ENCODE results near the gene CNTF. TPM values are rescaled to one million over a fixed set of nuclear protein-coding genes. Genes with fewer than 3 reads are reported as not detected.
A peak's percentile ranks its signal among the peaks of the same experiment; 100 is the strongest.

The CNTF gene
- total and polyA plus RNA-seq, 10 of the 15 experiments (the other 5 are each of a cell fraction or from before 2014, with no cell fraction given), result 0.16 to 2.3 (median 0.73) TPM

DNA sequence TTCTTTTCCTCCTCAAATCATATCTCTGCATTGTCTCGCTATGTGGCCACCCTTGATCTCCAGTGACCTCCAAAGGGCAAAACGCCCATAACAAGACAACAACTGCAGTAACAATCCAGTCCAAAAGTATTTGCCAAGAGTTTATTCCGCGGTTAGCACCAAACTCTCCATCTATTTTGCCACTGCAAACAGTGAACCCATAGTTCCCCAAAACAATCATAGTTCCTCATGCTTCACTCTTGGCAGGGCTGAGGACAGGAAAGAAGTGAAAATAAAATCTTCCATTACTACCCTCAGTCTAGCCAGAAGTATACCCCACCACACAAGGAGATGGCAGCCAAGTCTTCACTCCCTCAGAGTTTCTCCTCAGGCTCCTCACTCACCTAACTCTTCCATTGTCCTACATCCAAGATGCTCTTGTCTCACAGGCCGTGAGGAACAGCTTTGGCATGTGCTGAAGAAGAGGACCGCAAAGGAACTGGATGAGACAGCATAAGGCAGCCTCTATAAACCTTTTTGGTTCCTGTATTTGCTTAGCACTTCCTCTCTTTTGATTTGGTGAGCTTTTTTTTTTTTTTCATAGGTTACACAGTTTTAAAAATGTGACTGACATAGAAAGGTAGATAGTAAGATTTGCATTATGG is 47.0 kb upstream of the CNTF start, which contains the start of gene LPXN:
Gene LPXN, minus strand, starts transcription at position 480 of the 644 bp plus-strand sequence. Its CDS starts 84 bp downstream, at position 396.
- no peak for DNase-seq (ENCODE audit: low read depth, low spot score)
- Histone ChIP-seq H2AFZ (ENCODE audit: control insufficient read depth, low read depth, low read length) (peak within 1 kb of the TSS; percentile 54), H3K27me3 (replicated peaks in 1 of 2; ENCODE audit: control insufficient read depth in 2 of 2, insufficient read depth in 2 of 2, low read length in 1 of 2) (no peaks in the 10 kb centered on the region), H3K27ac (ENCODE audit: control insufficient read depth, insufficient read depth) (peak within 1 kb of the TSS; percentile 99), H3K9me3 (replicated peaks; ENCODE audit: control insufficient read depth, insufficient read depth, low read length) (no peaks in the 10 kb centered on the region), H3K9ac (ENCODE audit: control insufficient read depth, insufficient read depth, low read length) (peak within 1 kb of the TSS; percentile 100), H3K79me2 (ENCODE audit: control insufficient read depth, insufficient read depth, low read length) (peaks cover 80% of the 10 kb centered on the region), H3K4me3 (peak within 1 kb of the TSS; percentile 77), H3K4me2 (ENCODE audit: control insufficient read depth, insufficient read depth) (peak within 1 kb of the TSS; percentile 98), H4K20me1 (ENCODE audit: control insufficient read depth, insufficient read depth) (no peaks in the 10 kb centered on the region), H3K4me1 (ENCODE audit: control insufficient read depth, insufficient read depth, low read length) (peaks cover 9% of the 10 kb centered on the region), H3K36me3 (ENCODE audit: control insufficient read depth in 2 of 2, insufficient read depth in 2 of 2, low read length in 1 of 2) (peaks cover under 1 to 3% of the 10 kb centered on the region in 2 experiments)
- FAIRE-seq, result no peak
- intact Hi-C loops (cut with micrococcal nuclease; ENCODE audit: unreplicated experiment) (loop anchor here (5.0 to 10.0 kb wide), 4 partner anchors 212 to 979 kb away; no protein-coding TSS in a partner anchor), in situ Hi-C loops (cut with MboI) (loop anchor here (5.0 to 25.0 kb wide), 5 partner anchors 529 to 1238 kb away; partner anchors contain the start of genes FAM111B, P2RX3, PATL1 and SSRP1)
- ChIA-PET POLR2A (interaction anchor here (0.5 to 2.4 kb wide), 12 partner anchors 11 to 985 kb away, joined by 3 to 11 read pairs (median 3); no protein-coding TSS in a partner anchor), SMC1A (ENCODE audit: uncharacterized antibody, unreplicated experiment) (interaction anchor here (0.6 to 4.0 kb wide), 11 partner anchors 8 to 641 kb away, joined by 3 to 49 read pairs (median 8); no protein-coding TSS in a partner anchor), CTCF (interaction anchor here (0.6 to 10.4 kb wide), 16 partner anchors 7 to 617 kb away, joined by 3 to 110 read pairs (median 10); no protein-coding TSS in a partner anchor), RAD21 (ENCODE audit: unreplicated experiment) (interaction anchor here (0.7 to 3.3 kb wide), 13 partner anchors 8 to 902 kb away, joined by 3 to 27 read pairs (median 5); no protein-coding TSS in a partner anchor)
- peak; percentile 6 for ATAC-seq
- no TSS peak for BruUV-seq (replicated peaks)
- WGBS (ENCODE audit: insufficient coverage, insufficient replicate concordance, low lambda C conversion rate, missing lambda C conversion rate), result 0% methylated on average over 6 of the region's 6 CpGs
- TF ChIP-seq TCF7 (IDR thresholded peaks at IDR 0.05; ENCODE audit: borderline replicate concordance) (no peak), RUNX3 (IDR thresholded peaks at IDR 0.05; ENCODE audit: low read length) (peak; percentile 87), RAD51 (IDR thresholded peaks at IDR 0.05) (no peak), NBN (IDR thresholded peaks at IDR 0.05) (peak; percentile 81), HDGF (IDR thresholded peaks at IDR 0.05) (0 out of 2 replicates have a peak, but pooled peaks have one; percentile 37), TCF3 (IDR thresholded peaks at IDR 0.05; ENCODE audit: borderline replicate concordance, insufficient read depth, low read depth, low read length) (peak; percentile 72), BACH1 (IDR thresholded peaks at IDR 0.05; ENCODE audit: borderline replicate concordance) (peak; percentile 29; the same call in 1 of the 2 replicates), ZNF274 (IDR thresholded peaks at IDR 0.05; ENCODE audit: insufficient read depth, insufficient read length) (no peak), MYC (IDR thresholded peaks at IDR 0.05; ENCODE audit: insufficient read depth, insufficient read length, insufficient replicate concordance, low read length, severe bottlenecking) (no peak), WRNIP1 (IDR thresholded peaks at IDR 0.05; ENCODE audit: borderline replicate concordance, low read depth, low read length) (no peak), DPF2 (IDR thresholded peaks at IDR 0.05) (peak; percentile 41; the same call in 1 of the 2 replicates), YBX1 (IDR thresholded peaks at IDR 0.05) (no peak), IKZF2 (IDR thresholded peaks at IDR 0.05) (peak; percentile 69 to 75)
- TF ChIP-seq, protein P1, sequence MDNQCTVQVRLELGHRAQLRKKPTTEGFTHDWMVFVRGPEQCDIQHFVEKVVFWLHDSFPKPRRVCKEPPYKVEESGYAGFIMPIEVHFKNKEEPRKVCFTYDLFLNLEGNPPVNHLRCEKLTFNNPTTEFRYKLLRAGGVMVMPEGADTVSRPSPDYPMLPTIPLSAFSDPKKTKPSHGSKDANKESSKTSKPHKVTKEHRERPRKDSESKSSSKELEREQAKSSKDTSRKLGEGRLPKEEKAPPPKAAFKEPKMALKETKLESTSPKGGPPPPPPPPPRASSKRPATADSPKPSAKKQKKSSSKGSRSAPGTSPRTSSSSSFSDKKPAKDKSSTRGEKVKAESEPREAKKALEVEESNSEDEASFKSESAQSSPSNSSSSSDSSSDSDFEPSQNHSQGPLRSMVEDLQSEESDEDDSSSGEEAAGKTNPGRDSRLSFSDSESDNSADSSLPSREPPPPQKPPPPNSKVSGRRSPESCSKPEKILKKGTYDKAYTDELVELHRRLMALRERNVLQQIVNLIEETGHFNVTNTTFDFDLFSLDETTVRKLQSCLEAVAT (IDR thresholded peaks at IDR 0.05), result peak; percentile 83
- TF ChIP-seq, protein P2, sequence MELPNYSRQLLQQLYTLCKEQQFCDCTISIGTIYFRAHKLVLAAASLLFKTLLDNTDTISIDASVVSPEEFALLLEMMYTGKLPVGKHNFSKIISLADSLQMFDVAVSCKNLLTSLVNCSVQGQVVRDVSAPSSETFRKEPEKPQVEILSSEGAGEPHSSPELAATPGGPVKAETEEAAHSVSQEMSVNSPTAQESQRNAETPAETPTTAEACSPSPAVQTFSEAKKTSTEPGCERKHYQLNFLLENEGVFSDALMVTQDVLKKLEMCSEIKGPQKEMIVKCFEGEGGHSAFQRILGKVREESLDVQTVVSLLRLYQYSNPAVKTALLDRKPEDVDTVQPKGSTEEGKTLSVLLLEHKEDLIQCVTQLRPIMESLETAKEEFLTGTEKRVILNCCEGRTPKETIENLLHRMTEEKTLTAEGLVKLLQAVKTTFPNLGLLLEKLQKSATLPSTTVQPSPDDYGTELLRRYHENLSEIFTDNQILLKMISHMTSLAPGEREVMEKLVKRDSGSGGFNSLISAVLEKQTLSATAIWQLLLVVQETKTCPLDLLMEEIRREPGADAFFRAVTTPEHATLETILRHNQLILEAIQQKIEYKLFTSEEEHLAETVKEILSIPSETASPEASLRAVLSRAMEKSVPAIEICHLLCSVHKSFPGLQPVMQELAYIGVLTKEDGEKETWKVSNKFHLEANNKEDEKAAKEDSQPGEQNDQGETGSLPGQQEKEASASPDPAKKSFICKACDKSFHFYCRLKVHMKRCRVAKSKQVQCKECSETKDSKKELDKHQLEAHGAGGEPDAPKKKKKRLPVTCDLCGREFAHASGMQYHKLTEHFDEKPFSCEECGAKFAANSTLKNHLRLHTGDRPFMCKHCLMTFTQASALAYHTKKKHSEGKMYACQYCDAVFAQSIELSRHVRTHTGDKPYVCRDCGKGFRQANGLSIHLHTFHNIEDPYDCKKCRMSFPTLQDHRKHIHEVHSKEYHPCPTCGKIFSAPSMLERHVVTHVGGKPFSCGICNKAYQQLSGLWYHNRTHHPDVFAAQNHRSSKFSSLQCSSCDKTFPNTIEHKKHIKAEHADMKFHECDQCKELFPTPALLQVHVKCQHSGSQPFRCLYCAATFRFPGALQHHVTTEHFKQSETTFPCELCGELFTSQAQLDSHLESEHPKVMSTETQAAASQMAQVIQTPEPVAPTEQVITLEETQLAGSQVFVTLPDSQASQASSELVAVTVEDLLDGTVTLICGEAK (IDR thresholded peaks at IDR 0.05; ENCODE audit: borderline replicate concordance), result no peak

Measured in GM12878 (cell line).